Endothelial cell of umbilical vein (primary cell): ENCODE measurements around the gene STK39. TPM values are rescaled to one million over a fixed set of nuclear protein-coding genes. Genes with fewer than 3 reads are reported as not detected.
"Not testable (repeated sequence)": the region's sequence is repeated elsewhere in the genome, so short reads cannot be mapped to it uniquely, and the experiment has no call there.

ENCODE experiments used
- BruUV-seq: library from RNA; stranded (reverse); fragments of 400-500 nt; replicated peaks from 2 replicates; lab custom pipeline; 2021; lab: Mats Ljungman, UMichigan
- CTCF ChIA-PET: fragments of 300-600, 350-600 bp; sonication (Branson Sonifier 250); formaldehyde crosslinking; loops from one replicate; lab custom pipeline; 2021; ENCODE audit warnings: antibody characterized with exemption, inconsistent platforms; lab: Charles Lee
- POLR2A ChIA-PET: fragments of 300-600, 350-600 bp; sonication (Branson Sonifier 250); formaldehyde crosslinking; loops from one replicate; lab custom pipeline; 2021; ENCODE audit warnings: antibody characterized with exemption, inconsistent platforms; lab: Charles Lee
- DNase-seq: peaks from one replicate; pipeline ENCODE4 v3.0.0-alpha.2; 2011; ENCODE audit warnings: low read depth, low spot score
- FAIRE-seq: peaks from 2 replicates; lab custom pipeline; 2011; peaks lifted over from hg19 to GRCh38; lab: Jason Lieb, UNC
- H2AFZ ChIP-seq: 2 replicates; pipeline ENCODE4 v1.6.0; 2012; ENCODE audit warnings: low read depth, low read length, control low read depth, inconsistent platforms
- H3K27ac ChIP-seq: 2 replicates; pipeline ENCODE4 v1.5.1; 2011; ENCODE audit warnings: low read depth, mild to moderate bottlenecking, control low read depth, low read length, moderate library complexity; ENCODE audit not compliant: insufficient read depth
- H3K27me3 ChIP-seq, 2 experiments: 2 replicates each; pipeline versions ENCODE4 v1.6.0 to v1.6.1; 2011; ENCODE audit warnings: low read length in 2 of 2, mixed read lengths in 1 of 2; ENCODE audit not compliant: control insufficient read depth in 2 of 2, insufficient read depth in 2 of 2
- H3K36me3 ChIP-seq, 2 experiments: 2 replicates in 1 of 2; 3 replicates in 1 of 2; pipeline ENCODE4 v1.5.1; 2011; ENCODE audit warnings: low read length in 2 of 2, mild to moderate bottlenecking in 1 of 2, moderate library complexity in 1 of 2; ENCODE audit not compliant: control insufficient read depth in 2 of 2, insufficient read depth in 2 of 2; ENCODE audit errors: extremely low read depth in 1 of 2
- H3K4me1 ChIP-seq: 3 replicates; pipeline ENCODE4 v1.5.1; 2011; ENCODE audit warnings: mild to moderate bottlenecking, low read length; ENCODE audit not compliant: control insufficient read depth, insufficient read depth; ENCODE audit errors: extremely low read depth
- H3K4me2 ChIP-seq: 2 replicates; pipeline ENCODE4 v1.6.1; 2011; ENCODE audit warnings: low read length, control low read depth, mixed read lengths; ENCODE audit not compliant: insufficient read depth
- H3K4me3 ChIP-seq, 3 experiments: fragments of 200-600 bp in 1 of 3; sonication (generic), shearing (Covaris generic) in 1 of 3; replicated peaks in 1 of 3; 2 replicates each; pipeline ENCODE4 v1.5.1; 2011 to 2016; ENCODE audit warnings: control low read depth in 3 of 3, low read length in 3 of 3, mild to moderate bottlenecking in 2 of 3, inconsistent platforms in 1 of 3, low read depth in 1 of 3, moderate library complexity in 1 of 3; ENCODE audit not compliant: insufficient read depth in 1 of 3
- H3K79me2 ChIP-seq: 2 replicates; pipeline ENCODE4 v1.6.0; 2012; ENCODE audit warnings: low read length, inconsistent platforms; ENCODE audit not compliant: control insufficient read depth, insufficient read depth
- H3K9ac ChIP-seq: replicated peaks from 2 replicates; pipeline ENCODE3; 2011; ENCODE audit warnings: low read length, control low read depth; ENCODE audit not compliant: insufficient read depth; ENCODE audit errors: extremely low read depth
- H3K9me1 ChIP-seq: replicated peaks from 3 replicates; pipeline ENCODE4 v1.6.0; 2011; ENCODE audit warnings: mild to moderate bottlenecking, low read length; ENCODE audit not compliant: control insufficient read depth, insufficient read depth; ENCODE audit errors: extremely low read depth
- H3K9me3 ChIP-seq: replicated peaks from 2 replicates; pipeline ENCODE4 v1.5.1; 2012; ENCODE audit warnings: low read length, inconsistent platforms; ENCODE audit not compliant: control insufficient read depth, insufficient read depth
- H4K20me1 ChIP-seq: replicated peaks from 2 replicates; pipeline ENCODE3; 2011; ENCODE audit warnings: mild to moderate bottlenecking, low read length; ENCODE audit not compliant: control insufficient read depth, insufficient read depth; ENCODE audit errors: extremely low read depth
- CTCF ChIP-seq, 2 donors: IDR thresholded peaks; 1 replicate in 1 of 2; 2 replicates in 1 of 2; pipeline ENCODE4 v1.5.1; 2011; ENCODE audit warnings: low read length in 2 of 2, mild to moderate bottlenecking in 2 of 2, moderate library complexity in 2 of 2, control low read depth in 1 of 2, inconsistent platforms in 1 of 2, low read depth in 1 of 2; ENCODE audit not compliant: insufficient read depth in 1 of 2; ENCODE audit errors: extremely low read depth in 1 of 2
- EZH2 ChIP-seq: IDR thresholded peaks from 2 replicates; pipeline ENCODE4 v1.6.1; 2012; ENCODE audit warnings: borderline replicate concordance, low read depth, mild to moderate bottlenecking, moderate library complexity, low read length, inconsistent platforms; ENCODE audit not compliant: severe bottlenecking
- FOS ChIP-seq: IDR thresholded peaks from 2 replicates; pipeline ENCODE4 v1.6.1; 2011; ENCODE audit warnings: mild to moderate bottlenecking, low read length, moderate library complexity, borderline replicate concordance; ENCODE audit not compliant: insufficient read depth
- GATA2 ChIP-seq: IDR thresholded peaks from 2 replicates; pipeline ENCODE4 v1.7.0; 2011; ENCODE audit warnings: low read depth, mild to moderate bottlenecking, moderate library complexity, mixed read lengths, low read length; ENCODE audit not compliant: insufficient read length, insufficient read depth
- JUN ChIP-seq: IDR thresholded peaks from 2 replicates; pipeline ENCODE4 v1.6.1; 2011; ENCODE audit warnings: borderline replicate concordance, low read depth; ENCODE audit not compliant: insufficient read length, insufficient read depth
- MAX ChIP-seq: IDR thresholded peaks from 2 replicates; pipeline ENCODE4 v1.6.1; 2011; ENCODE audit not compliant: insufficient read depth, insufficient read length
- MYC ChIP-seq: IDR thresholded peaks from one replicate; pipeline ENCODE4 v1.6.1; 2011; ENCODE audit warnings: mild to moderate bottlenecking, low read depth, low read length
- POLR2A ChIP-seq: IDR thresholded peaks from 2 replicates; pipeline ENCODE4 v1.6.1; 2012; ENCODE audit warnings: low read depth, mild to moderate bottlenecking, control low read depth, low read length
- POLR2AphosphoS5 ChIP-seq: IDR thresholded peaks from 2 replicates; pipeline ENCODE4 v1.6.1; 2012; ENCODE audit warnings: low read depth, mild to moderate bottlenecking, control low read depth, low read length, moderate library complexity; ENCODE audit not compliant: insufficient read depth
- dilution Hi-C: fragments of 300-500 bp; cut with MboI; formaldehyde crosslinking; loops from one replicate; pipeline ENCODE4 v1.15.0; 2019; ENCODE audit warnings: low sequenced_read_pairs; ENCODE audit not compliant: extremely low pct_ligation_motif_present
- intact Hi-C: fragments of 100-400 bp; cut with micrococcal nuclease; formaldehyde crosslinking; loops from one replicate; pipeline ENCODE4 v1.10.0; 2022
- polyA plus RNA-seq, 4 experiments: library from polyadenylated mRNA; depleted of rRNA in 3 of 4; stranded (reverse) in 3 of 4; unstranded in 1 of 4; fragments of >200 nt; gene quantifications; 2 replicates each; pipeline versions ENCODE4 v1.2.1 to v1.2.3, GENCODE V29; 2011 to 2012; ENCODE audit warnings: missing spikeins in 1 of 4
- total RNA-seq: library from RNA; stranded (reverse); gene quantifications from 2 replicates; pipeline ENCODE4 v1.2.3, GENCODE V29; 2021

STK39 gene
- total and polyA plus RNA-seq, 2 donors (not counting 3 experiments of a cell fraction or from before 2014, with no cell fraction given): 4.6 to 13.1 TPM

- CTCF ChIA-PET: no interaction called here
- H3K4me3 ChIP-seq: no peak overlapping the region
- H2AFZ ChIP-seq: no peak overlapping the region
- no peaks in the 10 kb centered on the region for H4K20me1 ChIP-seq
- no peaks in the 10 kb centered on the region for H3K9me3 ChIP-seq
- BruUV-seq: no TSS peak
- dilution Hi-C loops: no loop called here
- no peaks in the 10 kb centered on the region for H3K4me1 ChIP-seq
- H3K9ac ChIP-seq: no peak overlapping the region
- intact Hi-C loops: no loop called here
- DNase-seq: no peak
- FAIRE-seq: no peak
- no peak overlapping the region for H3K4me2 ChIP-seq
- TF ChIP-seq FOS (no peak), POLR2A (no peak), POLR2AphosphoS5 (no peak), CTCF (IDR thresholded peaks at IDR 0.05; ENCODE audit: extremely low read depth in 1 of 2, insufficient read depth in 1 of 2, low read depth in 1 of 2, low read length in 2 of 2) (no peak), JUN (no peak), MAX (no peak), EZH2 (no peak), MYC (no peak), GATA2 (no peak)
- H3K36me3 ChIP-seq: no peaks in the 10 kb centered on the region
- H3K27me3 ChIP-seq: no peaks in the 10 kb centered on the region
- POLR2A ChIA-PET: no interaction called here
- H3K9me1 ChIP-seq: no peaks in the 10 kb centered on the region
- no peaks in the 10 kb centered on the region for H3K79me2 ChIP-seq
- no peak overlapping the region for H3K27ac ChIP-seq
Observed at GRCh38 chr2:168044176-168044575, 203.2 kb downstream of the STK39 start.

DNA sequence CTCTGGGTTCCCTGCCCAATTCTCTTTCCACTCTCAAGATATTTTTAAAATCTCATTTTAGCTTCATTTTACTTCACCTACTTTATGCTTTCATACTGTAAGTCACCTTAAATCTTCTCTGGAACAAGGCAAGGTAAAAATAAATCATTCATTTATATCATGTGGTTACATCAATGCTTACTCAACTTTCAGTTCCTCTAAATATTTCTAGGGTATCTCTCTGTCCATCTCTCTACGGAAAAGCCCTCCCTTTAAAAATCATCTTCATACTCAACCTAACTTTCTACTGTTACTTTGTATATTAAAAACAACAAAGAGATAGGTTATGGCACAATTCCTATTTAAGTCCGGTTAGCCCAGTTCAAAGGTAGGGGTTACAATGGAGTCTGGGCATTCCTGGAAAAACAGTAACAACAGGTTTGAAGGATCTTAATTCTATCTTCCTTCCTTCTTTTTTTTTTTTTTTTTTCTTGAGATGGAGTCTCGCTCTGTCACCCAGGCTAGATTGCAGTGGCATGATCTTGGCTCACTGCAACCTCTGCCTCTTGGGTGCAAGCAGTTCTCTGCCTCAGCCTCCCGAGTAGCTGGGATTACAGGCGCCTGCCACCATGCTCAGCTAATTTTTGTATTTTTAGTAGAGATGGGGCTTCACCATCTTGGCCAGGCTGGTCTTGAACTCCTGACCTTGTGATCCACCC is 205.1 kb downstream of the STK39 start:
- H2AFZ ChIP-seq, H3K4me1 ChIP-seq, H3K27ac ChIP-seq, DNase-seq, FAIRE-seq, BruUV-seq, H3K27me3 ChIP-seq, H3K9me1 ChIP-seq, intact Hi-C loops, H3K36me3 ChIP-seq, H3K4me3 ChIP-seq, H4K20me1 ChIP-seq, H3K79me2 ChIP-seq, POLR2A ChIA-PET, dilution Hi-C loops, H3K4me2 ChIP-seq, CTCF ChIA-PET, H3K9me3 ChIP-seq, H3K9ac ChIP-seq: not testable (repeated sequence)
